H1 (cell line): ENCODE results near the gene PAGE2. TPM values are rescaled to one million over a fixed set of nuclear protein-coding genes. Genes with fewer than 3 reads are reported as not detected.

Experiments used
- CTCF ChIA-PET: fragments of 300-600 bp; sonication (Branson Sonifier 250); formaldehyde crosslinking; loops from one replicate; lab custom pipeline; 2021; ENCODE audit not compliant: partially characterized antibody; lab: Charles Lee
- POLR2A ChIA-PET: fragments of 300-600 bp; sonication (Branson Sonifier 250); formaldehyde crosslinking; loops from one replicate; lab custom pipeline; 2021; ENCODE audit warnings: inconsistent platforms; ENCODE audit not compliant: partially characterized antibody; lab: Charles Lee
- DNase-seq, 2 experiments: peaks; one replicate each; pipeline versions ENCODE4 v3.0.0 to v3.0.0-alpha.2; 2010 to 2022; ENCODE audit warnings: low spot score in 2 of 2, low read depth in 1 of 2, mixed read lengths in 1 of 2
- FAIRE-seq: peaks from 2 replicates; lab custom pipeline; 2011; peaks lifted over from hg19 to GRCh38; lab: Jason Lieb, UNC
- H2AFZ ChIP-seq: 2 replicates; pipeline ENCODE4 v1.8.1; 2012; ENCODE audit warnings: low read length, inconsistent platforms
- H2AK5ac ChIP-seq: 2 replicates; pipeline ENCODE4 v1.6.1; 2013; ENCODE audit warnings: low read depth, low read length
- H2BK120ac ChIP-seq: replicated peaks from 2 replicates; pipeline ENCODE3; 2013; ENCODE audit warnings: low read depth, low read length, inconsistent platforms
- H2BK12ac ChIP-seq: 2 replicates; pipeline ENCODE4 v1.6.1; 2013; ENCODE audit warnings: low read depth, low read length
- H2BK15ac ChIP-seq: 2 replicates; pipeline ENCODE4 v1.6.1; 2013; ENCODE audit warnings: low read length
- H2BK20ac ChIP-seq: 2 replicates; pipeline ENCODE4 v1.6.1; 2013; ENCODE audit warnings: low read length
- H2BK5ac ChIP-seq: 2 replicates; pipeline ENCODE4 v1.6.1; 2013; ENCODE audit warnings: low read depth, low read length
- H3K14ac ChIP-seq: 2 replicates; pipeline ENCODE4 v1.6.1; 2013; ENCODE audit warnings: inconsistent platforms; ENCODE audit not compliant: insufficient read length
- H3K18ac ChIP-seq: 2 replicates; pipeline ENCODE4 v1.6.1; 2013; ENCODE audit warnings: low read length; ENCODE audit errors: extremely low read depth
- H3K23ac ChIP-seq: 2 replicates; pipeline ENCODE4 v1.6.1; 2013; ENCODE audit warnings: inconsistent platforms; ENCODE audit not compliant: insufficient read length
- H3K23me2 ChIP-seq: 2 replicates; pipeline ENCODE4 v1.6.1; 2013; ENCODE audit warnings: low read depth, low read length
- H3K27ac ChIP-seq: 2 replicates; pipeline ENCODE4 v1.6.1; 2011; ENCODE audit warnings: low read depth, low read length, inconsistent platforms
- H3K27me3 ChIP-seq, 4 experiments: replicated peaks in 1 of 4; 1 replicate in 1 of 4; 2 replicates in 3 of 4; pipeline versions ENCODE4 v1.6.1 to v1.8.1; 2011 to 2013; ENCODE audit warnings: low read length in 3 of 4, mild to moderate bottlenecking in 3 of 4, inconsistent platforms in 2 of 4, mixed read lengths in 2 of 4, moderate library complexity in 1 of 4; ENCODE audit not compliant: control insufficient read depth in 3 of 4, insufficient read depth in 3 of 4; ENCODE audit errors: extremely low read depth in 1 of 4
- H3K36me3 ChIP-seq, 4 experiments: 2 replicates each; pipeline versions ENCODE4 v1.6.1 to v1.8.1; 2011 to 2013; ENCODE audit warnings: mild to moderate bottlenecking in 4 of 4, low read length in 3 of 4, moderate library complexity in 2 of 4, control low read depth in 1 of 4, inconsistent platforms in 1 of 4; ENCODE audit not compliant: insufficient read depth in 4 of 4, control insufficient read depth in 2 of 4
- H3K4ac ChIP-seq: replicated peaks from 2 replicates; pipeline ENCODE3; 2013; ENCODE audit warnings: low read length, low read depth, mixed read lengths, inconsistent platforms; ENCODE audit not compliant: insufficient read length
- H3K4me1 ChIP-seq, 4 experiments: replicated peaks in 1 of 4; 1 replicate in 1 of 4; 2 replicates in 3 of 4; pipeline versions ENCODE4 v1.6.1 to v1.8.1; 2011 to 2013; ENCODE audit warnings: low read length in 3 of 4, inconsistent platforms in 2 of 4, mixed read lengths in 1 of 4; ENCODE audit not compliant: insufficient read depth in 4 of 4, control insufficient read depth in 3 of 4
- H3K4me2 ChIP-seq, 2 experiments: 2 replicates each; pipeline versions ENCODE4 v1.6.1 to v1.8.1; 2011 to 2013; ENCODE audit warnings: low read depth in 2 of 2, low read length in 2 of 2, control low read depth in 1 of 2, inconsistent platforms in 1 of 2, mild to moderate bottlenecking in 1 of 2; ENCODE audit not compliant: insufficient read depth in 1 of 2
- H3K4me3 ChIP-seq, 4 experiments: fragments of 200-600, 300-600 bp in 1 of 4; sonication (generic), shearing (Covaris generic), sonication (Bioruptor Twin) in 1 of 4; 2 replicates each; pipeline versions ENCODE4 v1.5.1 to v1.8.1; 2011 to 2016; ENCODE audit warnings: low read length in 4 of 4, low read depth in 3 of 4, control low read depth in 2 of 4, inconsistent platforms in 2 of 4, mild to moderate bottlenecking in 2 of 4, mixed read lengths in 1 of 4, moderate library complexity in 1 of 4; ENCODE audit not compliant: insufficient read depth in 2 of 4; ENCODE audit errors: extremely low read depth in 1 of 4
- H3K56ac ChIP-seq: replicated peaks from 2 replicates; pipeline ENCODE3; 2013; ENCODE audit warnings: low read depth, mild to moderate bottlenecking, mixed read lengths, low read length, inconsistent platforms; ENCODE audit not compliant: insufficient read length
- H3K79me1 ChIP-seq: 2 replicates; pipeline ENCODE4 v1.6.1; 2013; ENCODE audit warnings: low read depth, low read length, control low read depth
- H3K79me2 ChIP-seq, 2 experiments: 2 replicates each; pipeline versions ENCODE4 v1.6.1 to v1.8.1; 2012 to 2013; ENCODE audit warnings: low read length in 2 of 2, mild to moderate bottlenecking in 2 of 2, inconsistent platforms in 1 of 2; ENCODE audit not compliant: insufficient read depth in 2 of 2, control insufficient read depth in 1 of 2
- H3K9ac ChIP-seq, 4 experiments: replicated peaks in 1 of 4; 1 replicate in 1 of 4; 2 replicates in 3 of 4; pipeline versions ENCODE4 v1.6.1 to v1.8.1; 2011 to 2013; ENCODE audit warnings: low read depth in 3 of 4, low read length in 3 of 4, control low read depth in 2 of 4, mild to moderate bottlenecking in 2 of 4, moderate library complexity in 2 of 4, inconsistent platforms in 1 of 4; ENCODE audit errors: extremely low read depth in 1 of 4
- H3K9me3 ChIP-seq, 2 experiments: 2 replicates each; pipeline versions ENCODE4 v1.6.1 to v1.8.1; 2012 to 2013; ENCODE audit warnings: mild to moderate bottlenecking in 2 of 2, moderate library complexity in 2 of 2, control low read depth in 1 of 2, inconsistent platforms in 1 of 2, low read depth in 1 of 2, low read length in 1 of 2, mixed read lengths in 1 of 2; ENCODE audit not compliant: insufficient read depth in 2 of 2
- H4K20me1 ChIP-seq, 2 experiments: replicated peaks in 1 of 2; 2 replicates each; pipeline versions ENCODE3 to v1.8.1; 2011 to 2013; ENCODE audit warnings: inconsistent platforms in 2 of 2, low read length in 2 of 2, mild to moderate bottlenecking in 1 of 2; ENCODE audit not compliant: insufficient read depth in 2 of 2, control insufficient read depth in 1 of 2
- H4K5ac ChIP-seq: 2 replicates; pipeline ENCODE4 v1.6.1; 2013; ENCODE audit warnings: low read length, low read depth, mixed read lengths, inconsistent platforms; ENCODE audit not compliant: insufficient read length
- H4K8ac ChIP-seq: 2 replicates; pipeline ENCODE4 v1.8.0; 2013; ENCODE audit warnings: mild to moderate bottlenecking, moderate library complexity, low read length, inconsistent platforms; ENCODE audit not compliant: insufficient read depth; ENCODE audit errors: extremely low read depth
- H4K91ac ChIP-seq: replicated peaks from 2 replicates; pipeline ENCODE3; 2013; ENCODE audit warnings: low read length, mixed read lengths, inconsistent platforms; ENCODE audit not compliant: insufficient read length
- CTCF ChIP-seq, 3 experiments: IDR thresholded peaks; 1 replicate in 2 of 3; 2 replicates in 1 of 3; pipeline versions ENCODE4 v1.5.1 to v1.6.1; 2011; ENCODE audit warnings: low read length in 3 of 3, mild to moderate bottlenecking in 3 of 3, inconsistent platforms in 2 of 3, low read depth in 1 of 3, moderate library complexity in 1 of 3; ENCODE audit not compliant: insufficient read depth in 1 of 3; ENCODE audit errors: control extremely low read depth in 1 of 3
- EZH2 ChIP-seq: fragments of 200-600 bp; sonication (generic); IDR thresholded peaks from 2 replicates; pipeline ENCODE4 v1.7.1; 2012; ENCODE audit warnings: low read depth, mild to moderate bottlenecking, moderate library complexity, low read length, inconsistent platforms; ENCODE audit not compliant: severe bottlenecking
- KDM4A ChIP-seq: IDR thresholded peaks from one replicate; pipeline ENCODE4 v1.7.1; 2012; ENCODE audit warnings: low read depth, mild to moderate bottlenecking, moderate library complexity, low read length, inconsistent platforms; ENCODE audit not compliant: severe bottlenecking
- POLR2A ChIP-seq, 2 experiments: IDR thresholded peaks; 1 replicate in 1 of 2; 2 replicates in 1 of 2; pipeline ENCODE4 v1.6.1; 2011; ENCODE audit warnings: low read depth in 2 of 2, low read length in 2 of 2, mild to moderate bottlenecking in 2 of 2; ENCODE audit errors: control extremely low read depth in 1 of 2
- SIN3A ChIP-seq, 2 experiments: IDR thresholded peaks in 1 of 2; conservative IDR thresholded peaks in 1 of 2; 2 replicates each; pipeline ENCODE4 v1.6.1; 2011 to 2012; ENCODE audit warnings: low read length in 2 of 2, improper control_type of control experiment in 1 of 2, low read depth in 1 of 2, mild to moderate bottlenecking in 1 of 2
- USF2 ChIP-seq: IDR thresholded peaks from 2 replicates; pipeline ENCODE4 v1.6.1; 2011; ENCODE audit warnings: low read length, improper control_type of control experiment
- WGBS, 2 experiments: shearing (Covaris generic) in 1 of 2; methylation state at CpG; one replicate each; pipeline versions ENCODE4 v1.1.6 to v1.1.7; 2013 to 2015; ENCODE audit warnings: low lambda C conversion rate in 2 of 2, mixed read lengths in 2 of 2, inconsistent platforms in 1 of 2, low coverage in 1 of 2, missing lambda C conversion rate in 1 of 2; ENCODE audit not compliant: insufficient replicate concordance in 2 of 2, insufficient coverage in 1 of 2, insufficient read length in 1 of 2; ENCODE audit errors: extremely low coverage in 1 of 2, missing lambda C conversion rate in 1 of 2; 5-methylcytosine and 5-hydroxymethylcytosine counted together
- long read RNA-seq, 2 experiments: library from RNA in 1 of 2; library from capped mRNA in 1 of 2; stranded (forward); transcript quantifications; one replicate each; pipeline ENCODE4 v2.0.0, GENCODE V29; 2021; ENCODE audit warnings: inconsistent platforms in 1 of 2
- polyA minus RNA-seq, 3 experiments: library from RNA; depleted of rRNA, polyadenylated mRNA; stranded (reverse); fragments of >200 nt; gene quantifications; 1 replicate in 2 of 3; 2 replicates in 1 of 3; pipeline ENCODE4 v1.2.3, GENCODE V29; 2011
- polyA plus RNA-seq, 7 experiments: library from polyadenylated mRNA; depleted of rRNA in 3 of 7; stranded (reverse) in 5 of 7; unstranded in 2 of 7; fragments of >200 nt in 5 of 7; fragments of 200-250 nt in 2 of 7; gene quantifications; 1 replicate in 5 of 7; 2 replicates in 1 of 7; 4 replicates in 1 of 7; pipeline versions ENCODE4 v1.2.1 to v1.2.3, GENCODE V29; 2011 to 2013; ENCODE audit warnings: missing spikeins in 2 of 7, mixed read lengths in 2 of 7
- total RNA-seq: library from RNA; stranded (reverse); fragmentation: NEBNext Ultra II Directional; extraction: Animal tissue kit (Norgen Biotek cat#: 25700); gene quantifications from 2 replicates; pipeline ENCODE4 v1.2.1, GENCODE V29; 2021

Gene PAGE2
- total RNA-seq: not detected in 2 replicates
- not detected in 2 replicates for polyA plus RNA-seq (2011; rRNA removed)
- not detected for polyA plus RNA-seq (2011; cell fraction: cytosol; rRNA removed)
- polyA plus RNA-seq (2011; cell fraction: nucleus; rRNA removed): not detected
- not detected in 4 replicates for polyA plus RNA-seq (2012, experiment 1 of 2)
- not detected for polyA plus RNA-seq (2012, experiment 2 of 2)
- 0.32 TPM for polyA plus RNA-seq (2013, experiment 1 of 2)
- not detected for polyA plus RNA-seq (2013, experiment 2 of 2)
- polyA minus RNA-seq (2011; rRNA and poly(A)+ RNA removed): not detected in 2 replicates
- polyA minus RNA-seq (2011; cell fraction: cytosol; rRNA and poly(A)+ RNA removed): not detected
- not detected for polyA minus RNA-seq (2011; cell fraction: nucleus; rRNA and poly(A)+ RNA removed)
- long read RNA-seq, experiment 1: 0 reads
- long read RNA-seq, experiment 2: 0 reads

GRCh38 chrX:55088795-55089489 lies at the start of gene PAGE2:
TSS of gene PAGE2 (plus strand) at chrX:55089018. CDS start at chrX:55090021, 1,003 bp downstream.
- no peak within 1 kb of the TSS for H3K18ac ChIP-seq
- H2AK5ac ChIP-seq: no peak within 1 kb of the TSS
- H3K23me2 ChIP-seq: no peaks in the 10 kb centered on the region
- H2BK15ac ChIP-seq: no peak within 1 kb of the TSS
- H2BK20ac ChIP-seq: no peak within 1 kb of the TSS
- no peak within 1 kb of the TSS for H3K9ac ChIP-seq
- no peak within 1 kb of the TSS for H4K5ac ChIP-seq
- no peak within 1 kb of the TSS for H2BK5ac ChIP-seq
- no peaks in the 10 kb centered on the region for H4K20me1 ChIP-seq
- no peak within 1 kb of the TSS for H3K4me2 ChIP-seq
- H3K79me1 ChIP-seq: no peaks in the 10 kb centered on the region
- H3K56ac ChIP-seq: no peak within 1 kb of the TSS
- H4K91ac ChIP-seq: no peak within 1 kb of the TSS
- ChIA-PET CTCF (no interaction called here), POLR2A (no interaction called here)
- WGBS, 2 experiments: 89% methylated on average over 20 of the region's 30 CpGs; no CpG with 5 or more reads in 1 of the 2 experiments
- no peak for FAIRE-seq
- no peak within 1 kb of the TSS for H2AFZ ChIP-seq
- no peaks in the 10 kb centered on the region for H3K79me2 ChIP-seq
- H3K4me1 ChIP-seq: no peaks in the 10 kb centered on the region
- H3K36me3 ChIP-seq: no peaks in the 10 kb centered on the region
- H3K4me3 ChIP-seq: no peak within 1 kb of the TSS
- H3K9me3 ChIP-seq: peaks cover 4 to 14% of the 10 kb centered on the region in 2 experiments; a peak in 2 of 4 replicates
- H3K27me3 ChIP-seq: no peaks in the 10 kb centered on the region
- no peak within 1 kb of the TSS for H2BK120ac ChIP-seq
- no peak within 1 kb of the TSS for H2BK12ac ChIP-seq
- no peak within 1 kb of the TSS for H3K14ac ChIP-seq
- no peak within 1 kb of the TSS for H3K4ac ChIP-seq
- no peak within 1 kb of the TSS for H3K27ac ChIP-seq
- H4K8ac ChIP-seq: no peak within 1 kb of the TSS
- H3K23ac ChIP-seq: no peak within 1 kb of the TSS
- DNase-seq: no peak
- no peak for TF ChIP-seq EZH2
- TF ChIP-seq USF2: no peak
- TF ChIP-seq POLR2A (IDR thresholded peaks at IDR 0.05; ENCODE audit: control extremely low read depth in 1 of 2, low read depth in 2 of 2, low read length in 2 of 2): no peak
- TF ChIP-seq CTCF (IDR thresholded peaks at IDR 0.05; ENCODE audit: control extremely low read depth in 1 of 3, insufficient read depth in 1 of 3, low read depth in 1 of 3, low read length in 3 of 3): no peak
- no peak for TF ChIP-seq SIN3A (conservative IDR thresholded peaks at IDR 0.05 in 1 of 2, IDR thresholded peaks at IDR 0.05 in 1 of 2; ENCODE audit: low read depth in 1 of 2, low read length in 2 of 2)
- no peak for TF ChIP-seq KDM4A
